Type B pancreatic cell (in vitro differentiated cells): ENCODE measurements around the gene MLLT3. TPM values are rescaled to one million over a fixed set of nuclear protein-coding genes. Genes with fewer than 3 reads are reported as not detected.

ENCODE experiments used
- DNase-seq: peaks from one replicate; pipeline ENCODE4 v3.0.0; 2021; ENCODE audit warnings: mixed read lengths; ENCODE audit not compliant: unreplicated experiment; ENCODE audit errors: extremely low spot score
- H3K27ac Mint-ChIP-seq: 2 replicates; pipeline ENCODE4 v1.8.0; 2021; ENCODE audit warnings: mild to moderate bottlenecking, mixed read lengths
- H3K27me3 Mint-ChIP-seq: 2 replicates; pipeline ENCODE4 v1.8.0; 2021; ENCODE audit warnings: mixed read lengths
- H3K36me3 Mint-ChIP-seq: 2 replicates; pipeline ENCODE4 v1.8.0; 2021; ENCODE audit warnings: mixed read lengths
- H3K4me1 Mint-ChIP-seq: one replicate; pipeline ENCODE4 v1.8.0; 2021; ENCODE audit warnings: mixed read lengths; ENCODE audit not compliant: unreplicated experiment
- H3K4me3 Mint-ChIP-seq: 2 replicates; pipeline ENCODE4 v1.8.0; 2021; ENCODE audit warnings: mild to moderate bottlenecking, mixed read lengths
- H3K9me3 Mint-ChIP-seq: 2 replicates; pipeline ENCODE4 v1.8.0; 2021; ENCODE audit warnings: mixed read lengths
- total RNA-seq: library from RNA; stranded (reverse); gene quantifications from 2 replicates; pipeline ENCODE4 v1.2.1, GENCODE V29; 2021; ENCODE audit warnings: low replicate concordance
- TF ChIP-seq, protein P1 (sequence below): fragments of 200-600 bp; sonication (generic); conservative IDR thresholded peaks from 2 replicates; pipeline ENCODE4 v1.5.0; 2021; ENCODE audit warnings: antibody characterized with exemption, mild to moderate bottlenecking

The MLLT3 gene
- total RNA-seq, 1 donor from 2014 or later, result 44.2 TPM

DNA sequence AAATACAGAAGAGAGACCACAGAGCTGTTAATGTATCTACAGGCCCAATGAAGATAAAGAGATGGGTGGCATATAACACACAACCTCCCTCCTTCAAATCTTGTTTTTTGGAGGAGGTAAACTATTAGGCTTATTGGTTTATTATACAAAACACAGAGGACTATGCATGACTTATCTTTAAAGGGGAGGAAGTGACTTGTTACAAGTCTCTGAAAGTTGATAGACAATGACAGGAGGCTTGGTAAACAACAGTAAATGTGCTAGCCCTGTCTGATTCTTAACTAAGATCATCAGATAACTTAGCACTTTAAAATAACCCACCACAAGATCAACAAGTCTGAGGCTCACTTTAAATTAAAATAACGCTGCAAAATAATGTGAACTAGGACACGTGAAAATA is 219.0 kb downstream of the MLLT3 start:
- Mint-ChIP-seq H3K27me3 (no peaks in the 10 kb centered on the region), H3K27ac (no peak overlapping the region), H3K4me3 (no peak overlapping the region), H3K4me1 (peaks cover 4% of the 10 kb centered on the region), H3K36me3 (peaks cover 21% of the 10 kb centered on the region), H3K9me3 (no peaks in the 10 kb centered on the region)
- no peak for DNase-seq
- TF ChIP-seq, protein P1, sequence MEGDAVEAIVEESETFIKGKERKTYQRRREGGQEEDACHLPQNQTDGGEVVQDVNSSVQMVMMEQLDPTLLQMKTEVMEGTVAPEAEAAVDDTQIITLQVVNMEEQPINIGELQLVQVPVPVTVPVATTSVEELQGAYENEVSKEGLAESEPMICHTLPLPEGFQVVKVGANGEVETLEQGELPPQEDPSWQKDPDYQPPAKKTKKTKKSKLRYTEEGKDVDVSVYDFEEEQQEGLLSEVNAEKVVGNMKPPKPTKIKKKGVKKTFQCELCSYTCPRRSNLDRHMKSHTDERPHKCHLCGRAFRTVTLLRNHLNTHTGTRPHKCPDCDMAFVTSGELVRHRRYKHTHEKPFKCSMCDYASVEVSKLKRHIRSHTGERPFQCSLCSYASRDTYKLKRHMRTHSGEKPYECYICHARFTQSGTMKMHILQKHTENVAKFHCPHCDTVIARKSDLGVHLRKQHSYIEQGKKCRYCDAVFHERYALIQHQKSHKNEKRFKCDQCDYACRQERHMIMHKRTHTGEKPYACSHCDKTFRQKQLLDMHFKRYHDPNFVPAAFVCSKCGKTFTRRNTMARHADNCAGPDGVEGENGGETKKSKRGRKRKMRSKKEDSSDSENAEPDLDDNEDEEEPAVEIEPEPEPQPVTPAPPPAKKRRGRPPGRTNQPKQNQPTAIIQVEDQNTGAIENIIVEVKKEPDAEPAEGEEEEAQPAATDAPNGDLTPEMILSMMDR, result no peak

- no peak for DNase-seq
- H3K27ac Mint-ChIP-seq, result no peak overlapping the region
- no peaks in the 10 kb centered on the region for H3K9me3 Mint-ChIP-seq
- TF ChIP-seq, protein P1, result no peak
- H3K27me3 Mint-ChIP-seq, result no peaks in the 10 kb centered on the region
- H3K36me3 Mint-ChIP-seq, result peaks cover 21% of the 10 kb centered on the region
- no peak overlapping the region for H3K4me3 Mint-ChIP-seq
- peaks cover under 1% of the 10 kb centered on the region for H3K4me1 Mint-ChIP-seq
Observed at GRCh38 chr9:20402273-20402875, 219.9 kb downstream of the MLLT3 start.

DNA sequence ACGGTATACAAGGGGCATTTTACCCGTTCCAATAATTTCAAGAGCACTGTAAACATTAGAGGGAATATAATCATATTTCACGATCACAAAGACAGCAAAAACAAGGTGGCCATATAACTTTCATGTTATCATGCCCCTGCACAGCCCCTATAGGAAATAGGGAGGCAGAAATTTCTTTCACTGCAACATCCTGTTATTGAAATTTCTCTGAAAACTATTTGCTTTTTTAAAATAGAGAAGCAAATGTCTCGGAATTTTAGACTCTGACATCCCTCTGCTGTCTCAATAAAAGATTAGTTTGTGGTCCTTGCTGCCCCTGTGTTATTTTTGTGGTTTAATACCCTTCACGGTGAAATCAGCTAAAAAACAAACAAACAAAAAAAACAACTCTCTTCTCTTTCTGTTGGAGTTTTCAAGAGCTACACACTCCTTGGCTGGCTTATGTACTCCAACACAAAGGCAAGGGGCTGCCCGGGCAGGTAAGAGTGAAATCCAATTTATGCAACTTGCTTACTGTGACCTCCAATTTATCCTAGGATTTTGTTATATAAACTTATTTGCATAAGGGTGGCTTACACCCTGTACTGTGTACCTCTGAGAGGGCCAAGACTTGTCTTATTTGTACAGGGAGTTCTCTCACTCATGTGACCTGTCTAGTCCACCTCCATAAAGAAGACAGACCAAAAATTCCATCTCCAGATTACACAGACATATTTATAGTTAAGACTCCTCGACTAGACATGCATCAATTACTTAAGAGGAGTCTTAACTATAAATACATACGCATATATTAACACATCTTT is 223.6 kb downstream of the MLLT3 start:
- H3K4me3 Mint-ChIP-seq, result no peak overlapping the region
- TF ChIP-seq, protein P1, result no peak
- no peaks in the 10 kb centered on the region for H3K27me3 Mint-ChIP-seq

GRCh38 chr9:20397348-20397747 is 225.0 kb downstream of the MLLT3 start:
- H3K4me3 Mint-ChIP-seq, result no peak overlapping the region
- H3K36me3 Mint-ChIP-seq, result peaks cover 16% of the 10 kb centered on the region
- peaks cover 20% of the 10 kb centered on the region for H3K4me1 Mint-ChIP-seq
- TF ChIP-seq, protein P1, result no peak
- no peak for DNase-seq
- H3K9me3 Mint-ChIP-seq, result no peaks in the 10 kb centered on the region
- H3K27ac Mint-ChIP-seq, result no peak overlapping the region
- no peaks in the 10 kb centered on the region for H3K27me3 Mint-ChIP-seq

More for the DNA sequence above, 223.6 kb downstream of the MLLT3 start:
- H3K9me3 Mint-ChIP-seq, result no peaks in the 10 kb centered on the region
- peaks cover 20% of the 10 kb centered on the region for H3K36me3 Mint-ChIP-seq
- H3K4me1 Mint-ChIP-seq, result peaks cover 16% of the 10 kb centered on the region
- no peak overlapping the region for H3K27ac Mint-ChIP-seq
- no peak for DNase-seq

GRCh38 chr9:20396509-20396908 is 225.8 kb downstream of the MLLT3 start:
- DNase-seq, result no peak
- H3K27me3 Mint-ChIP-seq, result no peaks in the 10 kb centered on the region

More at GRCh38 chr9:20396509-20396908, 225.8 kb downstream of the MLLT3 start:
- TF ChIP-seq, protein P1, result no peak
- Mint-ChIP-seq H3K36me3 (peaks cover 9% of the 10 kb centered on the region), H3K4me3 (no peak overlapping the region), H3K9me3 (no peaks in the 10 kb centered on the region), H3K4me1 (peaks cover 24% of the 10 kb centered on the region), H3K27ac (no peak overlapping the region)
